HUES6 (cell line): ENCODE measurements around the gene AFG1L.

ENCODE experiments used
- H3K27ac ChIP-seq: 2 replicates; pipeline ENCODE4 v1.7.0; 2013; ENCODE audit warnings: low read depth, mild to moderate bottlenecking, low read length, inconsistent platforms
- H3K27me3 ChIP-seq: 2 replicates; pipeline ENCODE4 v1.6.1; 2013; ENCODE audit warnings: low read length; ENCODE audit not compliant: control insufficient read depth, insufficient read depth
- H3K36me3 ChIP-seq: 2 replicates; pipeline ENCODE4 v1.6.1; 2013; ENCODE audit warnings: low read length; ENCODE audit not compliant: control insufficient read depth, insufficient read depth
- H3K4me1 ChIP-seq: 2 replicates; pipeline ENCODE4 v1.6.1; 2013; ENCODE audit warnings: low read length; ENCODE audit not compliant: control insufficient read depth, insufficient read depth
- H3K4me3 ChIP-seq: 2 replicates; pipeline ENCODE4 v1.5.1; 2013; ENCODE audit warnings: low read depth, low read length
- H3K9ac ChIP-seq: one replicate; pipeline ENCODE4 v1.6.1; 2013; ENCODE audit warnings: mild to moderate bottlenecking, low read length
- H3K9me3 ChIP-seq: 2 replicates; pipeline ENCODE4 v1.6.1; 2013; ENCODE audit warnings: low read depth, low read length; ENCODE audit not compliant: control insufficient read depth, insufficient read depth

The AFG1L gene

GRCh38 chr6:108565893-108566292, 271.0 kb downstream of the AFG1L start:
- Histone ChIP-seq H3K9me3 (no peaks in the 10 kb centered on the region), H3K27me3 (peaks cover 15% of the 10 kb centered on the region), H3K36me3 (peaks cover 22% of the 10 kb centered on the region), H3K9ac (no peak overlapping the region), H3K4me3 (no peak overlapping the region), H3K27ac (no peak overlapping the region), H3K4me1 (peaks cover 17% of the 10 kb centered on the region)

- Histone ChIP-seq H3K9ac (no peak overlapping the region), H3K27ac (no peak overlapping the region), H3K36me3 (peaks cover 22% of the 10 kb centered on the region)
Observed at GRCh38 chr6:108566406-108566805, 271.6 kb downstream of the AFG1L start.

GRCh38 chr6:108568101-108568500, 273.2 kb downstream of the AFG1L start:
- no peaks in the 10 kb centered on the region for H3K9me3 ChIP-seq
- H3K36me3 ChIP-seq: peaks cover 29% of the 10 kb centered on the region
- no peak overlapping the region for H3K27ac ChIP-seq
- H3K27me3 ChIP-seq: peaks cover 4% of the 10 kb centered on the region; the same call in 1 of the 2 replicates
- no peak overlapping the region for H3K9ac ChIP-seq
- peaks cover 14% of the 10 kb centered on the region for H3K4me1 ChIP-seq
- no peak overlapping the region for H3K4me3 ChIP-seq

More at GRCh38 chr6:108566406-108566805, 271.6 kb downstream of the AFG1L start:
- Histone ChIP-seq H3K27me3 (peaks cover 15% of the 10 kb centered on the region), H3K4me3 (no peak overlapping the region), H3K4me1 (peaks cover 17% of the 10 kb centered on the region), H3K9me3 (no peaks in the 10 kb centered on the region)

GRCh38 chr6:108568551-108569305, 273.9 kb downstream of the AFG1L start:
- Histone ChIP-seq H3K27me3 (peaks cover 4% of the 10 kb centered on the region; the same call in 1 of the 2 replicates), H3K9me3 (no peaks in the 10 kb centered on the region), H3K36me3 (peaks cover 29% of the 10 kb centered on the region), H3K9ac (no peak overlapping the region), H3K4me1 (peaks cover 9% of the 10 kb centered on the region), H3K27ac (no peak overlapping the region), H3K4me3 (no peak overlapping the region)

GRCh38 chr6:108570517-108570916, 275.7 kb downstream of the AFG1L start:
- Histone ChIP-seq H3K9ac (no peak overlapping the region), H3K9me3 (no peaks in the 10 kb centered on the region), H3K4me1 (no peaks in the 10 kb centered on the region), H3K27me3 (no peaks in the 10 kb centered on the region), H3K36me3 (peaks cover 26% of the 10 kb centered on the region), H3K27ac (no peak overlapping the region), H3K4me3 (no peak overlapping the region)

GRCh38 chr6:108574457-108575141, 279.7 kb downstream of the AFG1L start:
- H3K4me1 ChIP-seq: no peaks in the 10 kb centered on the region
- no peak overlapping the region for H3K27ac ChIP-seq
- H3K9me3 ChIP-seq: no peaks in the 10 kb centered on the region
- H3K27me3 ChIP-seq: no peaks in the 10 kb centered on the region
- no peak overlapping the region for H3K9ac ChIP-seq
- H3K4me3 ChIP-seq: no peak overlapping the region
- H3K36me3 ChIP-seq: peaks cover 15% of the 10 kb centered on the region
